ENCODE data around the gene U2AF2.

U2AF2 gene

GRCh38 chr19:55676889-55677505, 22.2 kb downstream of the U2AF2 start:
- Histone ChIP-seq H2AK5ac (ENCODE audit: low read depth, low read length) (no peak overlapping the region), H3K27ac (replicated peaks; ENCODE audit: low read length) (no peak overlapping the region), H3K4me1 (ENCODE audit: control insufficient read depth in 2 of 2, insufficient read depth in 1 of 2, low read depth in 1 of 2, low read length in 2 of 2) (peaks cover 3 to 23% of the 10 kb centered on the region in 2 donors), H4K91ac (ENCODE audit: low read depth, low read length, poor library complexity) (no peak overlapping the region), H3K23ac (ENCODE audit: low read depth, low read length, poor library complexity) (no peak overlapping the region), H3K18ac (ENCODE audit: low read length) (no peak overlapping the region), H2AFZ (ENCODE audit: low read length) (no peak overlapping the region), H3K9ac (ENCODE audit: low read depth, low read length, poor library complexity) (no peak overlapping the region), H3K4ac (ENCODE audit: low read length) (no peak overlapping the region), H2BK5ac (ENCODE audit: low read length) (no peak overlapping the region), H3K4me2 (ENCODE audit: insufficient read depth, low read length, poor library complexity, severe bottlenecking) (no peak overlapping the region), H3K79me1 (ENCODE audit: low read depth, low read length) (peaks cover 17% of the 10 kb centered on the region), H2BK15ac (ENCODE audit: low read length) (no peak overlapping the region), H3K14ac (ENCODE audit: low read length) (no peak overlapping the region), H4K8ac (ENCODE audit: low read depth, low read length) (no peak overlapping the region), H2BK120ac (ENCODE audit: low read depth, low read length) (no peak overlapping the region), H3K9me3 (replicated peaks in 1 of 2; ENCODE audit: control insufficient read depth in 2 of 2, insufficient read depth in 1 of 2, low read depth in 1 of 2, low read length in 2 of 2) (no peaks in the 10 kb centered on the region), H3K4me3 (ENCODE audit: low read length in 2 of 2) (peak overlapping the region in 1 of 2 donors; percentile 92), H3K36me3 (replicated peaks in 1 of 2; ENCODE audit: control insufficient read depth in 2 of 2, insufficient read depth in 2 of 2, low read length in 2 of 2) (peaks cover 35 to 72% of the 10 kb centered on the region in 2 donors), H3K27me3 (ENCODE audit: control insufficient read depth in 3 of 3, insufficient read depth in 3 of 3, low read depth in 1 of 3, low read length in 3 of 3) (no peaks in the 10 kb centered on the region), H2BK12ac (ENCODE audit: low read length) (no peak overlapping the region)
- WGBS, 2 donors (ENCODE audit: extremely low coverage in 2 of 2, insufficient read length in 2 of 2, insufficient replicate concordance in 1 of 2), result no CpG with 5 or more reads among the region's 7 CpGs
- DNase-seq (ENCODE audit: low spot score), result no peak

GRCh38 chr19:55677572-55678028, 22.8 kb downstream of the U2AF2 start:
- Histone ChIP-seq H3K9me3 (replicated peaks in 1 of 2; ENCODE audit: control insufficient read depth in 2 of 2, insufficient read depth in 1 of 2, low read depth in 1 of 2, low read length in 2 of 2) (no peaks in the 10 kb centered on the region), H3K14ac (ENCODE audit: low read length) (no peak overlapping the region), H3K36me3 (replicated peaks in 1 of 2; ENCODE audit: control insufficient read depth in 2 of 2, insufficient read depth in 2 of 2, low read length in 2 of 2) (peaks cover 33 to 70% of the 10 kb centered on the region in 2 donors), H3K9ac (ENCODE audit: low read depth, low read length, poor library complexity) (no peak overlapping the region), H3K27me3 (ENCODE audit: control insufficient read depth in 3 of 3, insufficient read depth in 3 of 3, low read depth in 1 of 3, low read length in 3 of 3) (no peaks in the 10 kb centered on the region), H2BK120ac (ENCODE audit: low read depth, low read length) (no peak overlapping the region), H2BK5ac (ENCODE audit: low read length) (peak overlapping the region; percentile 3), H2BK12ac (ENCODE audit: low read length) (no peak overlapping the region), H2AK5ac (ENCODE audit: low read depth, low read length) (no peak overlapping the region), H3K4me3 (ENCODE audit: low read length in 2 of 2) (no peak overlapping the region), H3K79me1 (ENCODE audit: low read depth, low read length) (peaks cover 20% of the 10 kb centered on the region), H3K4me1 (ENCODE audit: control insufficient read depth in 2 of 2, insufficient read depth in 1 of 2, low read depth in 1 of 2, low read length in 2 of 2) (peaks cover 3 to 23% of the 10 kb centered on the region in 2 donors), H3K4me2 (ENCODE audit: insufficient read depth, low read length, poor library complexity, severe bottlenecking) (no peak overlapping the region), H4K8ac (ENCODE audit: low read depth, low read length) (no peak overlapping the region), H2BK15ac (ENCODE audit: low read length) (no peak overlapping the region), H2AFZ (ENCODE audit: low read length) (no peak overlapping the region), H4K91ac (ENCODE audit: low read depth, low read length, poor library complexity) (no peak overlapping the region), H3K23ac (ENCODE audit: low read depth, low read length, poor library complexity) (no peak overlapping the region), H3K27ac (replicated peaks; ENCODE audit: low read length) (no peak overlapping the region), H3K18ac (ENCODE audit: low read length) (no peak overlapping the region), H3K4ac (ENCODE audit: low read length) (no peak overlapping the region)
- DNase-seq (ENCODE audit: low spot score), result no peak
- no CpG with 5 or more reads among the region's 6 CpGs for whole genome bisulfite sequencing, 2 donors (ENCODE audit: extremely low coverage in 2 of 2, insufficient read length in 2 of 2, insufficient replicate concordance in 1 of 2)

- Histone ChIP-seq H3K4ac (ENCODE audit: low read length) (no peak overlapping the region), H2BK120ac (ENCODE audit: low read depth, low read length) (no peak overlapping the region), H3K27me3 (ENCODE audit: control insufficient read depth in 3 of 3, insufficient read depth in 3 of 3, low read depth in 1 of 3, low read length in 3 of 3) (no peaks in the 10 kb centered on the region), H2BK12ac (ENCODE audit: low read length) (no peak overlapping the region), H3K4me1 (ENCODE audit: control insufficient read depth in 2 of 2, insufficient read depth in 1 of 2, low read depth in 1 of 2, low read length in 2 of 2) (peaks cover 3 to 22% of the 10 kb centered on the region in 2 donors), H3K79me1 (ENCODE audit: low read depth, low read length) (peaks cover 20% of the 10 kb centered on the region), H3K36me3 (replicated peaks in 1 of 2; ENCODE audit: control insufficient read depth in 2 of 2, insufficient read depth in 2 of 2, low read length in 2 of 2) (peaks cover 33 to 68% of the 10 kb centered on the region in 2 donors), H4K8ac (ENCODE audit: low read depth, low read length) (no peak overlapping the region), H3K9ac (ENCODE audit: low read depth, low read length, poor library complexity) (peak overlapping the region; percentile 30), H3K18ac (ENCODE audit: low read length) (no peak overlapping the region), H3K4me2 (ENCODE audit: insufficient read depth, low read length, poor library complexity, severe bottlenecking) (no peak overlapping the region), H4K91ac (ENCODE audit: low read depth, low read length, poor library complexity) (no peak overlapping the region), H2AFZ (ENCODE audit: low read length) (no peak overlapping the region), H2BK15ac (ENCODE audit: low read length) (no peak overlapping the region), H3K14ac (ENCODE audit: low read length) (no peak overlapping the region), H3K9me3 (replicated peaks in 1 of 2; ENCODE audit: control insufficient read depth in 2 of 2, insufficient read depth in 1 of 2, low read depth in 1 of 2, low read length in 2 of 2) (no peaks in the 10 kb centered on the region), H3K4me3 (ENCODE audit: low read length in 2 of 2) (no peak overlapping the region), H2BK5ac (ENCODE audit: low read length) (no peak overlapping the region), H2AK5ac (ENCODE audit: low read depth, low read length) (peak overlapping the region; percentile 45), H3K27ac (replicated peaks; ENCODE audit: low read length) (no peak overlapping the region), H3K23ac (ENCODE audit: low read depth, low read length, poor library complexity) (no peak overlapping the region)
- DNase-seq (ENCODE audit: low spot score), result no peak
- no CpG with 5 or more reads among the region's 21 CpGs for WGBS, 2 donors (ENCODE audit: extremely low coverage in 2 of 2, insufficient read length in 2 of 2, insufficient replicate concordance in 1 of 2)
Observed at GRCh38 chr19:55678121-55678671, 23.4 kb downstream of the U2AF2 start.

GRCh38 chr19:55679343-55680257, 24.8 kb downstream of the U2AF2 start:
- no peak overlapping the region for H2AK5ac ChIP-seq (ENCODE audit: low read depth, low read length)
- no peak overlapping the region for H3K4me3 ChIP-seq (ENCODE audit: low read length in 2 of 2)
- no peak overlapping the region for H2AFZ ChIP-seq (ENCODE audit: low read length)
- DNase-seq (ENCODE audit: low spot score), result no peak
- no CpG with 5 or more reads among the region's 24 CpGs for WGBS, 2 donors (ENCODE audit: extremely low coverage in 2 of 2, insufficient read length in 2 of 2, insufficient replicate concordance in 1 of 2)
- H2BK5ac ChIP-seq (ENCODE audit: low read length), result no peak overlapping the region
- no peak overlapping the region for H2BK15ac ChIP-seq (ENCODE audit: low read length)
- H3K23ac ChIP-seq (ENCODE audit: low read depth, low read length, poor library complexity), result peak overlapping the region; percentile 50
- H3K18ac ChIP-seq (ENCODE audit: low read length), result no peak overlapping the region
- no peak overlapping the region for H3K27ac ChIP-seq (replicated peaks; ENCODE audit: low read length)
- H3K9me3 ChIP-seq (replicated peaks in 1 of 2; ENCODE audit: control insufficient read depth in 2 of 2, insufficient read depth in 1 of 2, low read depth in 1 of 2, low read length in 2 of 2), result no peaks in the 10 kb centered on the region
- no peaks in the 10 kb centered on the region for H3K27me3 ChIP-seq (ENCODE audit: control insufficient read depth in 3 of 3, insufficient read depth in 3 of 3, low read depth in 1 of 3, low read length in 3 of 3)
- H2BK12ac ChIP-seq (ENCODE audit: low read length), result no peak overlapping the region
- H4K8ac ChIP-seq (ENCODE audit: low read depth, low read length), result peak overlapping the region; percentile 31
- no peak overlapping the region for H3K4me2 ChIP-seq (ENCODE audit: insufficient read depth, low read length, poor library complexity, severe bottlenecking)
- H4K91ac ChIP-seq (ENCODE audit: low read depth, low read length, poor library complexity), result no peak overlapping the region
- no peak overlapping the region for H2BK120ac ChIP-seq (ENCODE audit: low read depth, low read length)
- peaks cover 33 to 72% of the 10 kb centered on the region in 2 donors for H3K36me3 ChIP-seq (replicated peaks in 1 of 2; ENCODE audit: control insufficient read depth in 2 of 2, insufficient read depth in 2 of 2, low read length in 2 of 2)
- peaks cover 3 to 12% of the 10 kb centered on the region in 2 donors for H3K4me1 ChIP-seq (ENCODE audit: control insufficient read depth in 2 of 2, insufficient read depth in 1 of 2, low read depth in 1 of 2, low read length in 2 of 2)
- H3K79me1 ChIP-seq (ENCODE audit: low read depth, low read length), result peaks cover 20% of the 10 kb centered on the region
- peak overlapping the region; percentile 3 for H3K9ac ChIP-seq (ENCODE audit: low read depth, low read length, poor library complexity)
- H3K14ac ChIP-seq (ENCODE audit: low read length), result peak overlapping the region; percentile 58
- no peak overlapping the region for H3K4ac ChIP-seq (ENCODE audit: low read length)
